Left lobe of liver (tissue), 2 donors: ENCODE measurements around the gene RTL3. TPM values are rescaled to one million over a fixed set of nuclear protein-coding genes. Genes with fewer than 3 reads are reported as not detected.
"Not testable (repeated sequence)": the region's sequence is repeated elsewhere in the genome, so short reads cannot be mapped to it uniquely, and the experiment has no call there.

Experiments used
- ATAC-seq: fragments of 200-7000 bp; cut with Tn5 transposase; one replicate; pipeline ENCODE4 v1.9.1; 2020; ENCODE audit warnings: mild to moderate bottlenecking, moderate library complexity
- DNase-seq: peaks from one replicate; pipeline ENCODE4 v3.0.0-alpha.2; 2020; ENCODE audit warnings: low spot score
- total RNA-seq: library from RNA; stranded (reverse); gene quantifications from one replicate; pipeline ENCODE4 v1.2.1, GENCODE V29; 2021
- donor health status: DM: no; HTN: no; CAD: no; lungs with moderate emphysema.
- donor health status: DM: no; HTN: yes; CAD: no.

The RTL3 gene
- not detected for total RNA-seq

- DNase-seq (no peak), ATAC-seq (no peak)
These were observed at the start of gene RTL3 for GRCh38 chrX:78658845-78659744. TSS of gene RTL3 (minus strand) at chrX:78659328. CDS start at chrX:78658420, 908 bp downstream.

- ATAC-seq (no peak), DNase-seq (no peak)
These were observed 49.7 kb upstream of the RTL3 start for GRCh38 chrX:78708816-78709215.

- ATAC-seq = peak; percentile 74
These were observed 49.1 kb upstream of the RTL3 start for GRCh38 chrX:78708262-78708661.

GRCh38 chrX:78706071-78706470 lies 46.9 kb upstream of the RTL3 start:
- ATAC-seq = no peak

More at GRCh38 chrX:78708262-78708661, 49.1 kb upstream of the RTL3 start:
- DNase-seq = peak; percentile 34

GRCh38 chrX:78693536-78693935 lies 34.4 kb upstream of the RTL3 start:
- no peak for DNase-seq

More at GRCh38 chrX:78706071-78706470, 46.9 kb upstream of the RTL3 start:
- no peak for DNase-seq

GRCh38 chrX:78693012-78693411 lies 33.9 kb upstream of the RTL3 start:
- ATAC-seq = no peak
- no peak for DNase-seq

More at GRCh38 chrX:78693536-78693935, 34.4 kb upstream of the RTL3 start:
- ATAC-seq = no peak

GRCh38 chrX:78687586-78687985 lies 28.5 kb upstream of the RTL3 start:
- no peak for DNase-seq

GRCh38 chrX:78673246-78673645 lies 14.1 kb upstream of the RTL3 start:
- ATAC-seq (no peak), DNase-seq (no peak)

More at GRCh38 chrX:78687586-78687985, 28.5 kb upstream of the RTL3 start:
- ATAC-seq = no peak

- no peak for ATAC-seq
- DNase-seq = no peak
These were observed 6.2 kb upstream of the RTL3 start for GRCh38 chrX:78665342-78665741.

- DNase-seq (no peak), ATAC-seq (no peak)
These were observed 2.7 kb upstream of the RTL3 start for GRCh38 chrX:78661836-78662235.

- no peak for ATAC-seq
- no peak for DNase-seq
These were observed 827 bp upstream of the RTL3 start for GRCh38 chrX:78659955-78660354.

- ATAC-seq (no peak), DNase-seq (no peak)
These were observed 714 bp downstream of the RTL3 start for GRCh38 chrX:78658414-78658813.

- DNase-seq (no peak), ATAC-seq (no peak)
These were observed 3.5 kb downstream of the RTL3 start for GRCh38 chrX:78655642-78656041.

GRCh38 chrX:78653118-78653822 lies 5.9 kb downstream of the RTL3 start:
- DNase-seq (no peak), ATAC-seq (peak; percentile 93)

GRCh38 chrX:78650906-78651437 lies 8.2 kb downstream of the RTL3 start:
- no peak for DNase-seq
- ATAC-seq = no peak

- DNase-seq (no peak), ATAC-seq (no peak)
These were observed 15.3 kb downstream of the RTL3 start for GRCh38 chrX:78643874-78644273.

GRCh38 chrX:78643096-78643495 lies 16.0 kb downstream of the RTL3 start:
- ATAC-seq = no peak
- DNase-seq = no peak

GRCh38 chrX:78636096-78636495 lies 23.0 kb downstream of the RTL3 start:
- ATAC-seq, DNase-seq: not testable (repeated sequence)

- ATAC-seq = no peak
- no peak for DNase-seq
These were observed 33.9 kb downstream of the RTL3 start for GRCh38 chrX:78624962-78625909.

- no peak for ATAC-seq
- DNase-seq = no peak
These were observed 34.7 kb downstream of the RTL3 start for GRCh38 chrX:78624426-78624825.
